ENCODE data around the gene METTL2B.
"Not testable (repeated sequence)": the region's sequence is repeated elsewhere in the genome, so short reads cannot be mapped to it uniquely, and the experiment has no call there.

Gene METTL2B

GRCh38 chr7:128529191-128529590 lies 52.6 kb downstream of the METTL2B start:
- DNase-seq = not testable (repeated sequence)

- not testable (repeated sequence) for DNase-seq
Observed at GRCh38 chr7:128530121-128530854, 53.7 kb downstream of the METTL2B start.

- DNase-seq = no peak
Observed at GRCh38 chr7:128530855-128531104, 54.2 kb downstream of the METTL2B start.

- DNase-seq = peak; percentile 75
Observed at GRCh38 chr7:128531105-128531954, 54.8 kb downstream of the METTL2B start.

- DNase-seq = not testable (repeated sequence)
Observed at GRCh38 chr7:128531955-128532478, 55.5 kb downstream of the METTL2B start.

GRCh38 chr7:128532956-128533355 lies 56.4 kb downstream of the METTL2B start:
- DNase-seq = not testable (repeated sequence)

GRCh38 chr7:128537410-128537809 lies 60.9 kb downstream of the METTL2B start:
- not testable (repeated sequence) for DNase-seq

GRCh38 chr7:128542530-128542929 lies 66.0 kb downstream of the METTL2B start:
- DNase-seq = not testable (repeated sequence)

- not testable (repeated sequence) for DNase-seq
Observed at GRCh38 chr7:128543300-128543699, 66.8 kb downstream of the METTL2B start.

GRCh38 chr7:128546319-128546851 lies 69.8 kb downstream of the METTL2B start:
- not testable (repeated sequence) for DNase-seq

GRCh38 chr7:128550920-128551319 lies 74.4 kb downstream of the METTL2B start:
- DNase-seq = no peak

GRCh38 chr7:128554394-128554793 lies 77.8 kb downstream of the METTL2B start:
- DNase-seq = not testable (repeated sequence)

Measured in NCI-H526 treated with DMSO at 0.1 percent for 48 hours (cell line).